ENCODE results near the gene SYCP2.

SYCP2 gene

DNA sequence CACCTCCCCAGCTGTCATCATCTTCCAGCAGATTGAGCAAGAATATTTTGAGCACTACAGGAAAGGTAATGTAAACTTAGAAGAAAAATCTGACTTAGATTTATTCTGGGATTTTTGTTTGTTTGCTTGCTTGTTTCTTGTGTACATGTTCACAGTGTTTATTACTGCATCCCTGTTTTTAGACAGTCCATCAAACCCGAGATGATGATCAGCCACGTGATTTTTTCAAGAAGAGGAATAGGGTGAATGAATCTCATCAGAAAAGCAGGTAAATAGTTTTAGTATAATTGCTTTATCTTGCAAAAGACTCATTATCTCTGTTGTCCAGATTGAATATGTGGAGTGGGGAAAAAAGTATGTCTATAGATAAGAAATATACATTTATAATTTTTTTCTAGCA lies 8.8 kb upstream of the SYCP2 start:
- in situ Hi-C loops (cut with MboI; ENCODE audit: low sequenced_read_pairs): no loop called here

DNA sequence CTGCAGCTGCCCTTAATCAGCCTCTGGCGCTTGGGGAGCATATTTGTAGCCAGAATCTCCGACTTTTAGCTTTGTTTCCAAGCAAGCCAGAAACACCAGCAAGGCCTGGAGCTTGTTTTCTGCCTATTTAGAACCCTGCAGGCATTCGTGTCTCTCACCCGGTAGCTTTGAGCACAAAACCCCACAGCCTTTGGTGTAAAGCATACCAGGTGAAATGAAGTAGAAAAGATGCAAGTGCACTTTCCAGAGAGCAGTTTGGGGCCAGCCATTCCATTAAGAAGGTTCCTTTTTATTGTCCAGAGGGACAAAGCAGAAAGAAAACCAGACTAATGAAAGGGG lies 7.5 kb upstream of the SYCP2 start:
- in situ Hi-C loops (cut with MboI; ENCODE audit: low sequenced_read_pairs): no loop called here

DNA sequence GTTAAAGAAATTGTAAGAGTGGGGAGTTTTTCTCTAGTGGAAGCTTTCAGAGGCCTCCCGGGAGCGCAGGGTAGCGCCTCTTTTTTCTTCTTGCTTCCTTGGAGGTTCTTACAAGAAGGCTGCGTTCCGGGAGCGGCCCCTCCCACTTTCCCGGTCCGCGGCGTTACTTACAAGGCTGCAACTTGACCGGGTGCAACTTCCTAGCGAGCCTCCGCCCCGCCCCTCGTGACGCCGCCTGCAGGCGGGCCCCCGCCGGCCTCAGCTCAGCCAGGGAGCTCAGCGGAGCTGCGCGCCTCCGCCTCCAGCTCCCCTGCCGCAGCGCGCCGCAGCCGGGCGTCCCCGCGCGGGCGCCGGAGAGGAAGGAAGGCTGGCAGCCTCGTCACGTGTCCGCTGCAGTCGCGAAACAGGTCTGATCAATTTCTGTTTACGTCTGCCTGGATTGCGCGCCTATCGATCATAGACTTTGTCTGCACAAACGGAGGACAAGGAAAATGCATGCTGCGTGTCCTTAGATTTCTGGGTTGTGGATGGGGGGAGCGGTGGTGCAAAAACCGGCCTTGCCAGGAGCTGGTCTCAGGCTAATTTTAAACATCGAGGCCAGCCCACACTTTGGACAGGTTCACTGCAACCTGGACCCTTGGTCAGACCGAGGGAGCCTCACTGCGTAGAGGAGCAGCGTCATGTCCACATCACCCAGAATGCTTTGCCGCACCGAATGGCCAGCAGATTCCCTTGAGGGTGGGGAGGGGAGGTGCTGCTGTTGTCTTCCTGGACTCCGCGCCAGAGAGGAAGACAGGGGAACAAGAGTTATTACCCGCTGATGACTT lies 6.9 kb upstream of the SYCP2 start, which contains the start of the genes FAM217B and PPP1R3D:
Gene FAM217B (plus strand): TSS at position 261 of the 827 bp plus-strand sequence. CDS start 3,555 bp downstream, outside the sequence.
Gene PPP1R3D (minus strand): TSS at position 177 of the 827 bp plus-strand sequence. CDS start 374 bp downstream, outside the sequence.
- in situ Hi-C loops (cut with MboI; ENCODE audit: low sequenced_read_pairs): no loop called here

DNA sequence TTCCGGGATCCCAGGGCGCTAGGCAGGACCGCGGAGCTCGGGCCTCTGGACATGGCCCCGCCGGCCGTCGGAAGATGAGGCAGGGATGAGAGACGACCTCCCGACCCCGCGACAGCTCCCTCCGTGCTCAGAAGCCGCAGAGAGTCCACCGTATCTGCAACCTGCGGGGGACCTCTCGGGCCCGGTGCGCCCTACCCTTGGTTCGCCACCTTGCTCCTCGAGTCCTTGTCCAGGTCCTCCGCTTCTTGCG lies 6.4 kb upstream of the SYCP2 start:
- in situ Hi-C loops (cut with MboI; ENCODE audit: low sequenced_read_pairs): no loop called here

DNA sequence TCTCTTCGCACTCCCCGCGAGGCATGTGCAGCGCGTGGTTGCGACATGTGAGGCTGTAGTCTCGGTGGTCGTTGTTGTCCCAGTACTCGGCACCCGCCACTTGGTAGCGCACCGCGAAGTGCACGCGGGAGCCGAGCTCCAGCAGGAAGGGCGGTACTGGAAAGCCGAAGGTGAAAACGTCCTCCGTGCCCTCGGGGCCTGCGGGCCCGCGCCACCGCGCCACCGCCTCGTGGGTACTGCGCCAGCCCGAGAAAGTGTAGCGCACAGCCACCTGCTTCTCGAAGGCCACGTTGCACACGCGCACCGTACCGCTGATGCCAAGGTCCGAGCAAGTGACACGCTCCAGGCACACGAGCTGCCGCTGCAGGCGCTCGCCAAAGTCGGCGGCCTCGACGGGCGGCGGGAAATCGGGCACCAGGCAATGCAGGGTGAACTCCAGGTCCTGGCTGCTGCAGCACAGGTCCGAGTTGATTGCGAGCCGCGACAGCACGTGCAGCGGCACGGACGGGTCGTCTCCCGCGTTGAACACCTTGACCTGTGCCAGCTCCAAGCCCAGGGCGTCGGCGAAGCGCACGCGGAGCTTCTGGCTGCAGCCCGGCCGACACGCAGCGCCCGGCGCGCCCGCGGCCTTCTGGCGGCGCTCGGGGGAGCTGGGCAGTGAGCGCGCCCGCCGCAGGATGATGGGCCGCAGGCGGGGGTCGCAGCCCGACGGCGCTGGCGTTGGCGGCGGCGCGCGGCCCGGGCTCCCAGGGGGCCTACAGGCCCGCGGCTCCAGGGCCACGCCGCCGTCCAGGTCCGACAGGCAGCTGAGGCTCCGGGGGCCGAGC lies 5.8 kb upstream of the SYCP2 start:
- in situ Hi-C loops (cut with MboI; ENCODE audit: low sequenced_read_pairs): no loop called here

DNA sequence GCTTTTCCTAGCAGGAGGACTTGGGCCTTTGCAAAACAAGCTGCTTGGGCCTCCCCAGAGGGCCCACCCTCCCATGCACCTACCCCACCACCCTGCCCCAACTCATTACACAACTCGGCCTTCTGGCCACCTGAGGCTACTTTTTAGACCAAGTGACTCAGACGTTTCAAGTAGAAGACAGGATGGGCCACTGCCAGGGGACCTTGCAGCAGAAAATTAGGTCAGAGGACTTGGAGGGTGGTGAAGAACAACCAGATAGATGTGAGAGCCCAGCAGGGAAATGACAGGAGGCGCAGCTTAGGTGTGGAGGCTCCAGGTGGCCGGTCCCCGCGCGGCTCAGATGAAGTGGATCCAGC lies 5.2 kb upstream of the SYCP2 start:
- in situ Hi-C loops (cut with MboI; ENCODE audit: low sequenced_read_pairs): no loop called here

DNA sequence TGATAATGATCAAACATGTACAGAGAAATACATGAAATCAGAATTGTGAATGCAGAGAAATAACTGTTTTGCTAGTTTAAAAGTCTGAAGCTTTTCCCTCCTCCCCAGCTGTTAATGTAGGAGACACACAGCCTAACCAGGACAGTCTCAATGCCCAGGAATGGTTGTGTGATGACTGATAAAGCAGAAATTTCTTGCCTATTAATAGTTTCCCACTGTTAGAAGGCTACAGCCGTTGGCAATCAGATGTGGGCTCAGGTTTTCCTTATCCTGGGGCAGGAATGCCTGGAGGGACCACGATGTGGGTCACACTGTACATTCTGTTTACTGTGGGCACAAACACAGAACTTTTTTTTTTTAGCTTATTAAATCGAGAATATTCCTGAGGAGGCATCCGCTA lies 4.8 kb upstream of the SYCP2 start:
- in situ Hi-C loops (cut with MboI; ENCODE audit: low sequenced_read_pairs): no loop called here

DNA sequence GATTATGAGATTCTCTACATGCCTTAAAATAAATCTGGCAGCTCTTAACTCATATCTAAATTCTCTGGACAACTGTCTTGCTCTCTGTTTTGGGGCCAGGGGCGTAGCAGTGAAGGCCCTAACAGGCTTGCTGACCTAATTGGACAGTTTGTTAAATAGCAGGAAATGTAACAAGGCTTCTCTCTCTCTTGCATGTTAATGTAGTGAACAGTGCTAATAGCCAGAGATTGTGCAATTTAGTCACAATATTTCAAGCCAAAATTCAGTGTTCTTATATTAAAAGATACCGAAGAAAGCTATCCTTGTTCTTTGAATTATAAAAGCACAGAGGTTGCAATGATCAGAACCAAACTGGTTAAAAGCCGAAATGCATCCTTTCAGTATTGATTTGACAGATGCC lies 3.7 kb upstream of the SYCP2 start:
- in situ Hi-C loops (cut with MboI; ENCODE audit: low sequenced_read_pairs): no loop called here

DNA sequence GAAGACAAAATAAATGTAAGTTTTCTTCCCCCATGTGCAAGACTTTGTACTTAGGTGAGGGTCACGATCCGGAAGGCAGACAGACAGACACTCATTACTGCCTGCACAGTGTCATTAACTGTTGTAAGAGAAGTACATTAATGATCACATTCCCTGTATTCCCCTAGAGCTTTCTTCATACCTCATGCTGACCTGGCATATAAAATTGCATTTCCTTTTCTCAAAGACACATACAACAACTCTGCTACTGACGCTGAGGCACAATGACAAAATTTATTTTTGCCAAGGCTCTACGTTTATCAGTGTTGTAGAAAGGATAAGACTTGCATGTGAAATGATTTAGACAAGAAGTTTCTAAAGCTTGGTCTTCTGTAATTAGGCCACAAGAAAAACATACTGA lies 3.0 kb upstream of the SYCP2 start:
- in situ Hi-C loops (cut with MboI; ENCODE audit: low sequenced_read_pairs): no loop called here

DNA sequence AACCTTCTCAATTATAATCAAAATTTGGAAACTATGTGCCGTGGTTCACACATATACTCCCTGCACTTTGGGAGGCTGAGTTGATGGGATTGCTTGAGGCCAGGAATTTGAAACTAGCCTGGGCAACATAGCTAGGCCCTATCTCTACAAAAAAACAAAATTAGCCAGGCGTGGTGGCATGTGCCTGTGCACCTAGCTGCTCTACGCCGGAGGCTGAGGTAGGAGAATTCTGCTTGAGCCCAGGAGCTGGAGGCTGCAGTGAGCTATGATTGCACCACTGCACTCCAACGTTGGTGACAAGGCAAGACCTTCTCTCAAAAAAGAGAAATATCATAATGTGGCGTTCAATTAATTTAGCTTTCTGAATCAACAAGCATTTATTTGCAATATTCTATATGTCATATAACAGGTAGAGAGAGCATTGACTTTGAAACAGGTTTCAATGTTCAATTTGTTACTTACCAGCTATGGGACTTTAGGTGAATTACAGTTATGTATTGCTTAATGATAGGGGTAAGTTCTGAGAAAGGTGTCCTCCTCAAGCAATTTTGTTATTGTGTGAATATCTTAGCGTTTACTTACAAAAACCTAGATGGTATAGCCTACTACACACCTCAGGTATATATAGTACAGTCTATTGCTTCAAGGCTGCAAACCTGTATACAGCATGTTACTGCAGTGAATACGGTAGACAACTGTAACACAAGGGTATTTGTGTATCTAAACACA lies 2.2 kb upstream of the SYCP2 start:
- in situ Hi-C loops (cut with MboI; ENCODE audit: low sequenced_read_pairs): no loop called here

DNA sequence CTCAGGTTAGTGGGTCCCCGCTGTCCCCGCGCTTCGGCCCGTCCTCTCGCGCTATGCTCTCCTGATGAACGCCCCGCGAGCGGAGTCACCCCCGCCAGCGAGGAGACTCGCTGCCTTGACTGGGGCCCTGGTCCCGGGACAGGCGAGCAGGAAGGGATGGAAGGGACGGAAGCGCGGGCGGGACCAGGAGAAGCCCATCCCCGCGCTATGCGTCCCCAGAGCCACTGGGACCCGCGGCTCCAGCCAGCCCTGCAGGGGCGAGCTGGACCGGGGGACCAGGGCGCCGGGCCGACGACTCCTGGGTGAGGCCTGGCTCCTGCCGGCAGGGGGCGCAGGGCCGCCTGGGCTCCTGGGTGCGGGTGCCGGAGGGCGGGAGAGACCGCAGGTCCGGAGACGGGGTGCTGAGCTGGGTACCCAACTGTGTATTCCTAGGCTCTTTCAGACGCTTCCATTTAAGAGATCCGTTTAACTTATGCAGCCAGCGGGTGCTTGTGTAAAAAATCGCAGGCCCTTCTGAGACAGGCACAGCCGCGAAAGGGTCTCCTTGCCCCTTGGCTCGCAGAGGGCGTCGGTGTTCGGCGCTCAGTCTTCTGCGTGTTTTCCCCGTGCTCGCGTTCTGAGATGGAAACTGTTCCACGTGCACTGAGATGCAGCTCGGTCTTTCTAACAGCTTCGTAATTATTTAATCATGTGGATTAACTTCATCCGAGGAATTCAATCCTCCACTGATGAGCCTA lies 580 bp upstream of the SYCP2 start:
- in situ Hi-C loops (cut with MboI; ENCODE audit: low sequenced_read_pairs): no loop called here

DNA sequence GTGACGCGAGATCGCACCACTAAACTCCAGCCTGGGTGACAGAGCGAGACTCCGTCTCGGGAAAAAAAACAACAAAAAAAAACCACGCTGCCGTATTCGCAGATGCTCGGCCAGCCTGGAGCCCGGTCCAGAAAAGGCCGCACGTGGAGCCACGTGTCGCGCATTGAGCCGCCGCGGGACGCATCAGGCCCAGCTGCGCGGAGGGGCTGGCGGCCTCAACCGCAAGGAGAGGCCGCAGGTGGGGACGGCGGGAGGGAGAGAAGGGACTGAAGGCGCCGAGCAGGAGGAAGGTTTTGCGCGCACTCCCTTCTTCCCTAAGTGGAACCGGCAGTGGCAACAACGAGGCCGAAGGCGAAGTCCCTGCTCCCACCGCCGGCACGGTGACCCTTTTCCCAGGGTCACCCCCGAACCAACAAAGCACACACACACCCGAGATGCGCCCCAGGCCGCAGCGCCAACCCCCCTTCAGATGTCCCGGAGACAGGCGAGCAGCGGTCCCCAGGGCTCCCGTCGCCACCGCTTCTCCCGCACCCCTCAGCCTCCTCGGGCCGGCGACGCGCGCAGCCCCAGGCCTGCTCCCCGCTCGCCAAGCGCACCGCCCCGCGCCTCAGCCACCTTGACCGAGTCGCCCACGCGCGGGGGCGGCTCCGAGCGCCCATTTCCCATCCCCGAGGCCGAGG lies 681 bp downstream of the SYCP2 start:
- in situ Hi-C loops (cut with MboI; ENCODE audit: low sequenced_read_pairs): no loop called here

DNA sequence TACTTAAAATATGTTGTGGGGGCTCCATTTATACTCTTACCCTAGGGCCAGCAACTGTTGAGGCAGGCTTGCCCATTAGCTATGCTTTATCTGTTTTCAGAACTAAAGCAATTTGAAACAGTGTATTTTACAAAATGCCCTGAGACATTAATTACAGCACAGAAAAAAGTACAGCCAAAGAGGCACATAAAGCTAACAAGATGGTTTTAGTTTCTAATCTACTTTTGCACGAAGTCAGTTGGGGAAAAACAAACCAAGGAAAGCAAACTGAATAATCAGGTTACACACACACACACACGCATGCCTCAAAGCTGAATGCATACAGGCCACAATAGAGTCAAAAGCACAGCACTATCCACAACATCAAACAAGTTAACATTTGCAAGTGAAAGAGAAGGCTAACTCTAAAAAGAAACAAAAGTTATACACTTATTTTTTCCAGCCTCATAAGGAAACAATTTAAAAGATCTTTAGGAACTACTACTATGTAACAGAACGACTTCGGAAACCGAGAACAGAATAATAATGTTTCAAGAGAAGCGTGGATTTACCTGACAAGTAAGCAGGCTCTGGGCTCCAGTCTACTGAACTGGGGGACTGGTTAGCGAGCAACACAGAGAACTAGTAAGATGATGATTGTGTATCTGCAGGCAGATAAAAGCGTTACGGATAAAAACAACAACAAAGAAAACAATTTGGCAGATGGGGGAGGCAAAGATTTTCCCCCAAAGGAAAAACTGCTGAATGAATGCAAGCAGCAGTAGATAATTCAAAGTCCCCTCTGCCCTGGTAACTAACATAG lies 1.7 kb downstream of the SYCP2 start:
- in situ Hi-C loops (cut with MboI; ENCODE audit: low sequenced_read_pairs): no loop called here

DNA sequence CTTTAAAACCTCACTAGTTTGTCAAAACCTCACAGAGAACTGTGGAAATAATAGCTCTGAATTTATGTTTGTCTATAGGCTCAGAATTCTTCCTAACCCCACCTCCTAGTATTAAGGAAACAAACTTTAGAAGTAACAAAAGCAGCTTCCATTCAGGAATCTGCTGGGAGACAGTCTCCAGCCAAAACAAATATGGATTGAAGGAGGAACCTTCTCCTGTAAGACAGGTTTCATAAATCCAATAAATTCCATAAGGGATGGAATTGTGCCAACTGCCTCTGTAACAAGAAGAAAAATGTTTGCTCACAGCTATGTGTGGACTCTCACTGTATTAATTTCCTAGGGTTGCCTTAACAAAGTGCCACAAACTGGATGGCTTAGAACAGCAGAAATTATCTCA lies 7.5 kb downstream of the SYCP2 start:
- in situ Hi-C loops (cut with MboI; ENCODE audit: low sequenced_read_pairs): no loop called here

DNA sequence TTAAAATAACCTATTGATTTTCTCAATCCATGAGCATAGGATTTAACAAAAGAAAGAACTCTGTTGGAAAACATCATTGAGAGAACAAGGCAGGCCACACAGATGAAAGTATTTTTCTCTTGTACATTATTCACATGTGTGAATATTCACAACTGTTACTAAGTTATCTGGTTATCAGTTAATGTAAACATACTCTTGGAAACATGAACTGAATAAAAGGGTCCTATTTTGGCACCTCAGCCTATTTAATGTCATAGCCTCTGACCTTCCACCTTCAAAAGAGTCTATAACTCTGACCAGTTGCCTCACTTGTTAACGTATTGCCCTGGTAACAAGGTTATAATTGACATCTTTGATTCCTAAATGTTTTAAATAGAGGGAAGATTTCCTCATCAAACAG lies 8.1 kb downstream of the SYCP2 start:
- in situ Hi-C loops (cut with MboI; ENCODE audit: low sequenced_read_pairs): no loop called here

DNA sequence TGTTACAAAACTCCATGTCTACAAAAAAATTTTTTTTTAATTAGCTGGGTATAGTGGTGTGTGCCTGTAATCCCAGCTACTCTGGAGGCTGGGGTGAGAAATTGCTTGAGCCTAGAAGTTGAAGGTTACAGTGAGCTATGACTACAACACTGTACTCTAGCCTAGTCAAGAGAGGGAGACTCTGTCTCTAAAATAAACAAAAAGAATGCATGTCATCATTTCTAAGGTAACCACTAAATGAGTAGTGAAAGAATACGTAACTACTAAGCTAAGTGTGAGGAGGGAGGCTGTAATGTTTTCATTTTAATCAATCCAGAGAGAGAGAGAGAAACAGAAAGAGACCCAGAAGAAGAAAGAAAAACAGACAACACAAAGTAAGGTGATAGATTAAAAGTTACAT lies 9.9 kb downstream of the SYCP2 start:
- in situ Hi-C loops (cut with MboI; ENCODE audit: low sequenced_read_pairs): no loop called here

DNA sequence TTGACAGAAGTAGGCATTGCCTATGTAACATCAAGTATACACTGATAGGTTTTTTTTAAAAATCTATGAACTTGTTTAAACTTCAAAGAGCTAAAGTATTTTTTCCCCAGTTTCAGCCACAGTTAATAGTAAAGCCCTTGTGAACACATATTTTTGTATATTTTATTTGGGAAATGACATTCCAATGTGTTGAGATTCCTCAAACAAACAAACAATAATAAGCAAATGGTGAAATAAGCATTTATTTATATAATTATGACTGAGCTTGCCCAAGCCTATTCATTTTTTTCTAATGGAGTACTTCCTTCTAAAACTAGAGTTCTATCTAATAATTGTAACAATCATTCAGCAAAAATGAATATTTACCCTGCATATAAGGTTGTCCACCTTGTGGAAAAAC lies 12.5 kb downstream of the SYCP2 start:
- in situ Hi-C loops (cut with MboI; ENCODE audit: low sequenced_read_pairs): no loop called here

DNA sequence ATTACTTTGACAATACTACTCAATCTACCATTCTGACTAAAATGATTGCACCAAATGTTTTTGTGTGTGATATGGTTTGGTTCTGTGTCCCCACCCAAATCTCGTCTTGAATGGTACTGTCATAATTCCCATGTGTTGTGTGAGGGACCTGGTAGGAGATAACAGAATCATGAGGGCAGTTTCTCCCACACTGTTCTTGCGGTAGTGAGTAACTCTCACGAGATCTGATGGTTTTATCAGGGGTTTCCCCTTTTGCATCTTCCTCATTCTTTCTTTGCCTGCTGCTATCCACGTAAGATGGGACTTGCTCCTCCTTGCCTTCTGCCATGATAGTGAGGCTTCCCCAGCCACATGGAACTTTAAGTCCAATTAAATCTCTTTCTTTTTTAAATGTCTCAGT lies 20.8 kb downstream of the SYCP2 start:
- in situ Hi-C loops (cut with MboI; ENCODE audit: low sequenced_read_pairs): no loop called here

DNA sequence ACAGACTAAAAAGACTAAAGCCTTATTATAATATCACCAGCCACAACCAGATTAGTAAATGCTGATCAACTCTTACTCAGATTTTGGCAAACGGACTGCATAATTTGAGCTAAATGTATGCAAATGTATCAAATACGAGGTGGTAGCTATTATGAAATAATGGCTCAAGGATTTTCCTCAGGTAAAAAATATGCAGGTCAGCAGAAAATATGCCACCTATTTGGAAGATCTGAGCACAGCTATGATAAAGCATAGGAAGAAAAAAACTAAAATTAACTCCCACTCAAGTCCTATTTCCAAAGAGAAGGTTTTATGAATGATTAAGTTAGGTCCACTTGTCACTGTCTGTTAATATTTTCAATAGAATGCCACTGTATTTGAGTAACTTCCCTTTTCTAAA lies 22.4 kb downstream of the SYCP2 start:
- in situ Hi-C loops (cut with MboI; ENCODE audit: low sequenced_read_pairs): no loop called here

DNA sequence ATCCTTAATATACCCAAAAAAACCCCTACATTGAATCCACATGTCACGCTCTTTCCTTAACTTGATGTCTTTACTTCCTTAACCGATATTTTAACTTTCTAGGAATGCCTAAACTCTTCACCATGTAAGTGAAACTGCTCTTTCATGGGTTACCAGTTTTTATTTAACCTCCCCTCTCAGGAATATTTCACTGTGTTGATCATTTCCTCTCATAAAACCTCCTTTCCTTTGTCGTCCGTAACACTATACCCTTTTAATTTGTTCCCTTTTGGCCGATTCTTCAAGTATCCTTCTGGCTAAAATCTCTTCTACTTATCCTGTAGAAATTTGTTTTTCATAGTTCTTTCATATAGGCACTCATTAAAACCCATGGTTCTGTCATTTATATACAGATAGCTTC lies 24.6 kb downstream of the SYCP2 start:
- in situ Hi-C loops (cut with MboI; ENCODE audit: low sequenced_read_pairs): no loop called here
